GM23338 (cell line): ENCODE data around the gene PIK3C2B. TPM values are rescaled to one million over a fixed set of nuclear protein-coding genes. Genes with fewer than 3 reads are reported as not detected.

Experiments
- ATAC-seq: fragments of 200-7000 bp; cut with Tn5 transposase; 3 replicates; pipeline ENCODE4 v1.9.1; 2020
- DNase-seq: peaks from one replicate; pipeline ENCODE4 v3.0.0-alpha.2; 2015; ENCODE audit warnings: low spot score
- H2AFZ ChIP-seq: fragments of 200-600 bp; sonication (generic); 2 replicates; pipeline ENCODE4 v1.8.0; 2016; ENCODE audit warnings: antibody characterized with exemption, mild to moderate bottlenecking, moderate library complexity
- H3F3A ChIP-seq: fragments of 200-600 bp; sonication (generic); replicated peaks from 2 replicates; pipeline ENCODE4 v1.8.0; 2017; ENCODE audit warnings: antibody characterized with exemption, mixed run types, low read depth
- H3K27ac ChIP-seq: fragments of 200-600 bp; sonication (generic); 2 replicates; pipeline ENCODE4 v1.6.1; 2016; ENCODE audit warnings: low read depth
- H3K27me3 ChIP-seq: fragments of 200-600 bp; sonication (generic); 2 replicates; pipeline ENCODE4 v1.8.0; 2016; ENCODE audit warnings: mild to moderate bottlenecking, mixed run types, moderate library complexity; ENCODE audit not compliant: insufficient read depth
- H3K36me3 ChIP-seq: fragments of 200-600 bp; sonication (generic); 2 replicates; pipeline ENCODE4 v1.8.0; 2016; ENCODE audit warnings: mild to moderate bottlenecking; ENCODE audit not compliant: insufficient read depth
- H3K4me1 ChIP-seq: fragments of 200-600 bp; sonication (generic); 2 replicates; pipeline ENCODE4 v1.8.0; 2016; ENCODE audit warnings: mild to moderate bottlenecking, moderate library complexity; ENCODE audit not compliant: insufficient read depth
- H3K4me2 ChIP-seq: fragments of 200-600 bp; sonication (generic); 2 replicates; pipeline ENCODE4 v1.7.1; 2017; ENCODE audit warnings: mixed run types
- H3K4me3 ChIP-seq: fragments of 200-600 bp; sonication (generic); 2 replicates; pipeline ENCODE4 v1.6.1; 2016; ENCODE audit warnings: mixed run types
- H3K79me2 ChIP-seq: fragments of 200-600 bp; sonication (generic); replicated peaks from 2 replicates; pipeline ENCODE4 v1.8.0; 2017; ENCODE audit warnings: mild to moderate bottlenecking; ENCODE audit not compliant: insufficient read depth
- H3K9me2 ChIP-seq: fragments of 200-600 bp; sonication (generic); 2 replicates; pipeline ENCODE4 v1.8.0; 2017; ENCODE audit not compliant: insufficient read depth
- H4K20me1 ChIP-seq: fragments of 200-600 bp; sonication (generic); replicated peaks from 2 replicates; pipeline ENCODE4 v1.8.0; 2017; ENCODE audit warnings: mild to moderate bottlenecking; ENCODE audit not compliant: insufficient read depth
- H3K27ac Mint-ChIP-seq: 2 replicates; pipeline ENCODE4 v1.8.0; 2020; ENCODE audit warnings: inconsistent platforms, mild to moderate bottlenecking, moderate library complexity, mixed read lengths
- H3K27me3 Mint-ChIP-seq: 3 replicates; pipeline ENCODE4 v1.8.0; 2022; ENCODE audit warnings: low read depth, mild to moderate bottlenecking, moderate library complexity, mixed read lengths, inconsistent platforms; ENCODE audit not compliant: insufficient read depth, poor library complexity
- H3K36me3 Mint-ChIP-seq: 3 replicates; pipeline ENCODE4 v1.8.0; 2021; ENCODE audit warnings: low read depth, mild to moderate bottlenecking, inconsistent platforms, moderate library complexity, mixed read lengths
- H3K4me1 Mint-ChIP-seq: 3 replicates; pipeline ENCODE4 v1.8.0; 2020; ENCODE audit warnings: mild to moderate bottlenecking, inconsistent platforms, mixed read lengths
- H3K4me3 Mint-ChIP-seq: 3 replicates; pipeline ENCODE4 v1.8.0; 2021; ENCODE audit warnings: moderate library complexity, mild to moderate bottlenecking, inconsistent platforms, mixed read lengths
- H3K9me3 Mint-ChIP-seq: 3 replicates; pipeline ENCODE4 v1.8.0; 2020; ENCODE audit warnings: moderate library complexity, mild to moderate bottlenecking, inconsistent platforms, mixed read lengths
- CREB1 ChIP-seq: fragments of 250-450 bp; sonication (Bioruptor Pico); IDR thresholded peaks from 2 replicates; pipeline ENCODE4 v1.5.0; 2020; ENCODE audit warnings: low read depth, mild to moderate bottlenecking, moderate library complexity
- EZH2 ChIP-seq: fragments of 200-600 bp; sonication (generic); IDR thresholded peaks from one replicate; pipeline ENCODE4 v1.8.0; 2017; ENCODE audit warnings: antibody characterized with exemption, mild to moderate bottlenecking, low read depth; ENCODE audit not compliant: unreplicated experiment
- EZH2phosphoT487 ChIP-seq: fragments of 200-600 bp; sonication (generic); IDR thresholded peaks from one replicate; pipeline ENCODE4 v1.8.1; 2018; ENCODE audit warnings: antibody characterized with exemption; ENCODE audit not compliant: unreplicated experiment
- JUNB ChIP-seq: IDR thresholded peaks from one replicate; pipeline ENCODE4 v1.6.1; 2016; ENCODE audit warnings: antibody characterized with exemption; ENCODE audit not compliant: unreplicated experiment
- NANOG ChIP-seq: IDR thresholded peaks from 2 replicates; pipeline ENCODE4 v1.6.1; 2016; ENCODE audit warnings: antibody characterized with exemption, borderline replicate concordance
- POLR2AphosphoS5 ChIP-seq: IDR thresholded peaks from 2 replicates; pipeline ENCODE4 v1.6.1; 2016; ENCODE audit warnings: antibody characterized with exemption, low read depth
- REST ChIP-seq: IDR thresholded peaks from one replicate; pipeline ENCODE4 v1.6.1; 2018; ENCODE audit warnings: antibody characterized with exemption; ENCODE audit not compliant: unreplicated experiment
- STAT1 ChIP-seq: IDR thresholded peaks from one replicate; pipeline ENCODE4 v1.6.1; 2016; ENCODE audit warnings: antibody characterized with exemption; ENCODE audit not compliant: unreplicated experiment
- ZNF114 ChIP-seq: fragments of 250-450 bp; sonication (Bioruptor Pico); IDR thresholded peaks from 2 replicates; pipeline ENCODE4 v1.5.0; 2020; ENCODE audit warnings: mild to moderate bottlenecking, moderate library complexity
- ZNF331 ChIP-seq: fragments of 250-450 bp; sonication (Bioruptor Pico); IDR thresholded peaks from 2 replicates; pipeline ENCODE4 v1.5.0; 2020; ENCODE audit warnings: low read depth, mild to moderate bottlenecking, moderate library complexity
- polyA plus RNA-seq: library from polyadenylated mRNA; unstranded; fragments of >200 nt; fragmentation: Nextera tagmentation; extraction: Ambion mirVana; gene quantifications from 2 replicates; pipeline ENCODE4 v1.2.1, GENCODE V29; 2016
- total RNA-seq: library from RNA; depleted of rRNA; stranded (reverse); fragments of >200 nt; shearing (Covaris generic); gene quantifications from 2 replicates; pipeline ENCODE4 v1.2.3, GENCODE V29; 2014
- TF ChIP-seq, protein P1 (sequence below): IDR thresholded peaks from 2 replicates; pipeline ENCODE4 v1.6.1; 2016; ENCODE audit warnings: antibody characterized with exemption
- TF ChIP-seq, protein P2 (sequence below), 2 experiments: fragments of 200-600 bp in 1 of 2; sonication (generic) in 1 of 2; conservative IDR thresholded peaks; 2 replicates each; pipeline versions ENCODE4 v1.5.1 to v1.6.1; 2016 to 2017; ENCODE audit warnings: antibody characterized with exemption in 2 of 2, low read depth in 2 of 2, mild to moderate bottlenecking in 2 of 2, moderate library complexity in 1 of 2
- TF ChIP-seq, protein P3 (sequence below): fragments of 250-450 bp; sonication (Bioruptor Pico); IDR thresholded peaks from 2 replicates; pipeline ENCODE4 v1.5.0; 2020; ENCODE audit warnings: mild to moderate bottlenecking, moderate library complexity

Gene PIK3C2B
- total and polyA plus RNA-seq, 2 experiments from 2014 or later, result 4.8 to 19.0 TPM

DNA sequence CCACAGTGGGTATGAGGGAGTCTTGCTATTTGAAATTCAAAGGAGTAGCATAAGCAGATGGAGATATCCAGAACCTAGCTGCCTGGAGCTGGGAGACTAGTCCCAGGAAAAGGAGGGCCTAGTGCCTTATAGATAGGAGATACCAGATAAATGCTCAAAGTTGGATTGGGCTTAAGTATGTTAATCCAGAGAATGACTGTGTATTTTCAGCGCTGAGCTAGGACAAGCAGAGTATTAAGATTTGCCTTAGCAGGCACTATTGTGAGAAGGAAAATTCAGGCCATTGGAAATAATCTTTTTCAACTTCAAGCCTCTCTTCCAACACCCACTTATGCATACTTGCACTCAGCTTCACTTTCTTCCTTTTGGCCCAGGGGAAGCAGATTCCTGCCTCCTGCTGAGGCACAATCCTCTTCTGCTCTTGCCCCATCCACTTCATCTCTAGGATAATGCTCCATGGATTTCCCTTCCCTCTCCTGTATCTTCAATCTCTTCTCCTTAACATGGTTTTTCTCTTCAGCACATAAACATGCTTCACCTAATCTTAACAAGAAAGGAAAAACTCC is 21.1 kb downstream of the PIK3C2B start:
- Mint-ChIP-seq H3K36me3 (peaks cover 6% of the 10 kb centered on the region), H3K27me3 (no peaks in the 10 kb centered on the region), H3K9me3 (no peaks in the 10 kb centered on the region), H3K4me1 (peaks cover 40% of the 10 kb centered on the region), H3K4me3 (no peak overlapping the region), H3K27ac (0 out of 2 replicates have a peak overlapping the region, but pooled peaks have one; percentile 0)
- Histone ChIP-seq H3K36me3 (no peaks in the 10 kb centered on the region), H3K4me1 (peaks cover 15% of the 10 kb centered on the region; the same call in 1 of the 2 replicates), H3K4me2 (0 out of 2 replicates have a peak overlapping the region, but pooled peaks have one; percentile 6), H3K27ac (peak overlapping the region; percentile 26; the same call in 1 of the 2 replicates), H4K20me1 (peaks cover 5% of the 10 kb centered on the region; the same call in 1 of the 2 replicates), H3K79me2 (no peaks in the 10 kb centered on the region; the same call in 1 of the 2 replicates), H3K27me3 (no peaks in the 10 kb centered on the region), H3K9me2 (no peaks in the 10 kb centered on the region; the same call in 1 of the 2 replicates), H3F3A (no peaks in the 10 kb centered on the region), H3K4me3 (no peak overlapping the region), H2AFZ (no peak overlapping the region)
- TF ChIP-seq STAT1 (no peak), POLR2AphosphoS5 (no peak), EZH2phosphoT487 (no peak), NANOG (no peak), EZH2 (no peak), ZNF114 (CRISPR knock-in tag) (no peak), CREB1 (no peak), ZNF331 (CRISPR knock-in tag) (no peak), JUNB (no peak), REST (no peak)
- TF ChIP-seq, protein P1, sequence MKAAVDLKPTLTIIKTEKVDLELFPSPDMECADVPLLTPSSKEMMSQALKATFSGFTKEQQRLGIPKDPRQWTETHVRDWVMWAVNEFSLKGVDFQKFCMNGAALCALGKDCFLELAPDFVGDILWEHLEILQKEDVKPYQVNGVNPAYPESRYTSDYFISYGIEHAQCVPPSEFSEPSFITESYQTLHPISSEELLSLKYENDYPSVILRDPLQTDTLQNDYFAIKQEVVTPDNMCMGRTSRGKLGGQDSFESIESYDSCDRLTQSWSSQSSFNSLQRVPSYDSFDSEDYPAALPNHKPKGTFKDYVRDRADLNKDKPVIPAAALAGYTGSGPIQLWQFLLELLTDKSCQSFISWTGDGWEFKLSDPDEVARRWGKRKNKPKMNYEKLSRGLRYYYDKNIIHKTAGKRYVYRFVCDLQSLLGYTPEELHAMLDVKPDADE, result no peak
- TF ChIP-seq, protein P2, sequence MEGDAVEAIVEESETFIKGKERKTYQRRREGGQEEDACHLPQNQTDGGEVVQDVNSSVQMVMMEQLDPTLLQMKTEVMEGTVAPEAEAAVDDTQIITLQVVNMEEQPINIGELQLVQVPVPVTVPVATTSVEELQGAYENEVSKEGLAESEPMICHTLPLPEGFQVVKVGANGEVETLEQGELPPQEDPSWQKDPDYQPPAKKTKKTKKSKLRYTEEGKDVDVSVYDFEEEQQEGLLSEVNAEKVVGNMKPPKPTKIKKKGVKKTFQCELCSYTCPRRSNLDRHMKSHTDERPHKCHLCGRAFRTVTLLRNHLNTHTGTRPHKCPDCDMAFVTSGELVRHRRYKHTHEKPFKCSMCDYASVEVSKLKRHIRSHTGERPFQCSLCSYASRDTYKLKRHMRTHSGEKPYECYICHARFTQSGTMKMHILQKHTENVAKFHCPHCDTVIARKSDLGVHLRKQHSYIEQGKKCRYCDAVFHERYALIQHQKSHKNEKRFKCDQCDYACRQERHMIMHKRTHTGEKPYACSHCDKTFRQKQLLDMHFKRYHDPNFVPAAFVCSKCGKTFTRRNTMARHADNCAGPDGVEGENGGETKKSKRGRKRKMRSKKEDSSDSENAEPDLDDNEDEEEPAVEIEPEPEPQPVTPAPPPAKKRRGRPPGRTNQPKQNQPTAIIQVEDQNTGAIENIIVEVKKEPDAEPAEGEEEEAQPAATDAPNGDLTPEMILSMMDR (conservative IDR thresholded peaks at IDR 0.05; ENCODE audit: low read depth in 2 of 2), result no peak
- TF ChIP-seq, protein P3, sequence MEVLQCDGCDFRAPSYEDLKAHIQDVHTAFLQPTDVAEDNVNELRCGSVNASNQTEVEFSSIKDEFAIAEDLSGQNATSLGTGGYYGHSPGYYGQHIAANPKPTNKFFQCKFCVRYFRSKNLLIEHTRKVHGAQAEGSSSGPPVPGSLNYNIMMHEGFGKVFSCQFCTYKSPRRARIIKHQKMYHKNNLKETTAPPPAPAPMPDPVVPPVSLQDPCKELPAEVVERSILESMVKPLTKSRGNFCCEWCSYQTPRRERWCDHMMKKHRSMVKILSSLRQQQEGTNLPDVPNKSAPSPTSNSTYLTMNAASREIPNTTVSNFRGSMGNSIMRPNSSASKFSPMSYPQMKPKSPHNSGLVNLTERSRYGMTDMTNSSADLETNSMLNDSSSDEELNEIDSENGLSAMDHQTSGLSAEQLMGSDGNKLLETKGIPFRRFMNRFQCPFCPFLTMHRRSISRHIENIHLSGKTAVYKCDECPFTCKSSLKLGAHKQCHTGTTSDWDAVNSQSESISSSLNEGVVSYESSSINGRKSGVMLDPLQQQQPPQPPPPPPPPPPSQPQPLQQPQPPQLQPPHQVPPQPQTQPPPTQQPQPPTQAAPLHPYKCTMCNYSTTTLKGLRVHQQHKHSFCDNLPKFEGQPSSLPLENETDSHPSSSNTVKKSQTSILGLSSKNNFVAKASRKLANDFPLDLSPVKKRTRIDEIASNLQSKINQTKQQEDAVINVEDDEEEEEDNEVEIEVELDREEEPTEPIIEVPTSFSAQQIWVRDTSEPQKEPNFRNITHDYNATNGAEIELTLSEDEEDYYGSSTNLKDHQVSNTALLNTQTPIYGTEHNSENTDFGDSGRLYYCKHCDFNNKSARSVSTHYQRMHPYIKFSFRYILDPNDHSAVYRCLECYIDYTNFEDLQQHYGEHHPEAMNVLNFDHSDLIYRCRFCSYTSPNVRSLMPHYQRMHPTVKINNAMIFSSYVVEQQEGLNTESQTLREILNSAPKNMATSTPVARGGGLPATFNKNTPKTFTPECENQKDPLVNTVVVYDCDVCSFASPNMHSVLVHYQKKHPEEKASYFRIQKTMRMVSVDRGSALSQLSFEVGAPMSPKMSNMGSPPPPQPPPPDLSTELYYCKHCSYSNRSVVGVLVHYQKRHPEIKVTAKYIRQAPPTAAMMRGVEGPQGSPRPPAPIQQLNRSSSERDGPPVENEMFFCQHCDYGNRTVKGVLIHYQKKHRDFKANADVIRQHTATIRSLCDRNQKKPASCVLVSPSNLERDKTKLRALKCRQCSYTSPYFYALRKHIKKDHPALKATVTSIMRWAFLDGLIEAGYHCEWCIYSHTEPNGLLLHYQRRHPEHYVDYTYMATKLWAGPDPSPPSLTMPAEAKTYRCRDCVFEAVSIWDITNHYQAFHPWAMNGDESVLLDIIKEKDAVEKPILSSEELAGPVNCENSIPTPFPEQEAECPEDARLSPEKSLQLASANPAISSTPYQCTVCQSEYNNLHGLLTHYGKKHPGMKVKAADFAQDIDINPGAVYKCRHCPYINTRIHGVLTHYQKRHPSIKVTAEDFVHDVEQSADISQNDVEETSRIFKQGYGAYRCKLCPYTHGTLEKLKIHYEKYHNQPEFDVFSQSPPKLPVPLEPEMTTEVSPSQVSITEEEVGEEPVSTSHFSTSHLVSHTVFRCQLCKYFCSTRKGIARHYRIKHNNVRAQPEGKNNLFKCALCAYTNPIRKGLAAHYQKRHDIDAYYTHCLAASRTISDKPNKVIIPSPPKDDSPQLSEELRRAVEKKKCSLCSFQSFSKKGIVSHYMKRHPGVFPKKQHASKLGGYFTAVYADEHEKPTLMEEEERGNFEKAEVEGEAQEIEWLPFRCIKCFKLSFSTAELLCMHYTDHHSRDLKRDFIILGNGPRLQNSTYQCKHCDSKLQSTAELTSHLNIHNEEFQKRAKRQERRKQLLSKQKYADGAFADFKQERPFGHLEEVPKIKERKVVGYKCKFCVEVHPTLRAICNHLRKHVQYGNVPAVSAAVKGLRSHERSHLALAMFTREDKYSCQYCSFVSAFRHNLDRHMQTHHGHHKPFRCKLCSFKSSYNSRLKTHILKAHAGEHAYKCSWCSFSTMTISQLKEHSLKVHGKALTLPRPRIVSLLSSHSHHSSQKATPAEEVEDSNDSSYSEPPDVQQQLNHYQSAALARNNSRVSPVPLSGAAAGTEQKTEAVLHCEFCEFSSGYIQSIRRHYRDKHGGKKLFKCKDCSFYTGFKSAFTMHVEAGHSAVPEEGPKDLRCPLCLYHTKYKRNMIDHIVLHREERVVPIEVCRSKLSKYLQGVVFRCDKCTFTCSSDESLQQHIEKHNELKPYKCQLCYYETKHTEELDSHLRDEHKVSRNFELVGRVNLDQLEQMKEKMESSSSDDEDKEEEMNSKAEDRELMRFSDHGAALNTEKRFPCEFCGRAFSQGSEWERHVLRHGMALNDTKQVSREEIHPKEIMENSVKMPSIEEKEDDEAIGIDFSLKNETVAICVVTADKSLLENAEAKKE (CRISPR knock-in tag), result no peak
- ATAC-seq, result peak; percentile 34
- no peak for DNase-seq
